ENCODE measurements around the gene TRPV2. TPM values are rescaled to one million over a fixed set of nuclear protein-coding genes. Genes with fewer than 3 reads are reported as not detected.
A peak's percentile ranks its signal among the peaks of the same experiment; 100 is the strongest.

The TRPV2 gene
- total and polyA plus RNA-seq, 10 of the 15 experiments (the other 5 are each of a cell fraction or from before 2014, with no cell fraction given), result 8.9 to 94.4 (median 54.1) TPM

DNA sequence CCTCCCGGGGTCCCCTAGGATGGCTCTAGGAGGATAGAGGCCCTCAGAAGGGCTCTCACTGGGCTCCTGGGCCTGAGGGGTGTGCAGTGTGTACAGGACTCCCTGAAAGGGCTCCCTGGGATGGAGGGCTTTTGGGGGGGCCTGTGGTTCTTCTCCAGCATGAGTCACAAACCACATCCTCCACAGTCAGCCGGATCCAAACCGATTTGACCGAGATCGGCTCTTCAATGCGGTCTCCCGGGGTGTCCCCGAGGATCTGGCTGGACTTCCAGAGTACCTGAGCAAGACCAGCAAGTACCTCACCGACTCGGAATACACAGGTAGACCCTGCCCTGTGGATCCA, 4.5 kb downstream of the TRPV2 start (continued):
- TF ChIP-seq, protein P1, sequence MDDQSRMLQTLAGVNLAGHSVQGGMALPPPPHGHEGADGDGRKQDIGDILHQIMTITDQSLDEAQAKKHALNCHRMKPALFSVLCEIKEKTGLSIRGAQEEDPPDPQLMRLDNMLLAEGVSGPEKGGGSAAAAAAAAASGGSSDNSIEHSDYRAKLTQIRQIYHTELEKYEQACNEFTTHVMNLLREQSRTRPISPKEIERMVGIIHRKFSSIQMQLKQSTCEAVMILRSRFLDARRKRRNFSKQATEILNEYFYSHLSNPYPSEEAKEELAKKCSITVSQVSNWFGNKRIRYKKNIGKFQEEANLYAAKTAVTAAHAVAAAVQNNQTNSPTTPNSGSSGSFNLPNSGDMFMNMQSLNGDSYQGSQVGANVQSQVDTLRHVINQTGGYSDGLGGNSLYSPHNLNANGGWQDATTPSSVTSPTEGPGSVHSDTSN (IDR thresholded peaks at IDR 0.05; ENCODE audit: insufficient replicate concordance, low read depth, low read length), result no peak
- TF ChIP-seq ZNF207 (IDR thresholded peaks at IDR 0.05; ENCODE audit: borderline replicate concordance) (no peak), SMC3 (IDR thresholded peaks at IDR 0.05; ENCODE audit: borderline replicate concordance, low read length) (no peak), TAF1 (IDR thresholded peaks at IDR 0.05; ENCODE audit: borderline replicate concordance, low read depth, low read length) (no peak), BRCA1 (IDR thresholded peaks at IDR 0.05; ENCODE audit: low read depth, low read length) (no peak), SIX5 (IDR thresholded peaks at IDR 0.05; ENCODE audit: low read depth, low read length, severe bottlenecking) (no peak), ZNF24 (IDR thresholded peaks at IDR 0.05) (no peak), RELA (IDR thresholded peaks at IDR 0.05; ENCODE audit: borderline replicate concordance, partially characterized antibody) (no peak), RFX5 (IDR thresholded peaks at IDR 0.05; ENCODE audit: low read depth, low read length) (no peak), RUNX3 (IDR thresholded peaks at IDR 0.05; ENCODE audit: low read length) (peak; percentile 89), ZNF217 (IDR thresholded peaks at IDR 0.05) (no peak), PAX5 (IDR thresholded peaks at IDR 0.05; ENCODE audit: borderline replicate concordance, low read depth, low read length) (no peak), CBFB (IDR thresholded peaks at IDR 0.05; ENCODE audit: low read depth) (0 out of 2 replicates have a peak, but pooled peaks have one; percentile 28), POLR2AphosphoS5 (IDR thresholded peaks at IDR 0.05; ENCODE audit: low read length) (no peak; the same call in 1 of the 2 replicates)
- TF ChIP-seq, protein P2, sequence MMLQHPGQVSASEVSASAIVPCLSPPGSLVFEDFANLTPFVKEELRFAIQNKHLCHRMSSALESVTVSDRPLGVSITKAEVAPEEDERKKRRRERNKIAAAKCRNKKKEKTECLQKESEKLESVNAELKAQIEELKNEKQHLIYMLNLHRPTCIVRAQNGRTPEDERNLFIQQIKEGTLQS (IDR thresholded peaks at IDR 0.05; ENCODE audit: borderline replicate concordance, extremely low read depth, low read depth, low read length), result no peak
- TF ChIP-seq, protein P3, sequence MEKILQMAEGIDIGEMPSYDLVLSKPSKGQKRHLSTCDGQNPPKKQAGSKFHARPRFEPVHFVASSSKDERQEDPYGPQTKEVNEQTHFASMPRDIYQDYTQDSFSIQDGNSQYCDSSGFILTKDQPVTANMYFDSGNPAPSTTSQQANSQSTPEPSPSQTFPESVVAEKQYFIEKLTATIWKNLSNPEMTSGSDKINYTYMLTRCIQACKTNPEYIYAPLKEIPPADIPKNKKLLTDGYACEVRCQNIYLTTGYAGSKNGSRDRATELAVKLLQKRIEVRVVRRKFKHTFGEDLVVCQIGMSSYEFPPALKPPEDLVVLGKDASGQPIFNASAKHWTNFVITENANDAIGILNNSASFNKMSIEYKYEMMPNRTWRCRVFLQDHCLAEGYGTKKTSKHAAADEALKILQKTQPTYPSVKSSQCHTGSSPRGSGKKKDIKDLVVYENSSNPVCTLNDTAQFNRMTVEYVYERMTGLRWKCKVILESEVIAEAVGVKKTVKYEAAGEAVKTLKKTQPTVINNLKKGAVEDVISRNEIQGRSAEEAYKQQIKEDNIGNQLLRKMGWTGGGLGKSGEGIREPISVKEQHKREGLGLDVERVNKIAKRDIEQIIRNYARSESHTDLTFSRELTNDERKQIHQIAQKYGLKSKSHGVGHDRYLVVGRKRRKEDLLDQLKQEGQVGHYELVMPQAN (conservative IDR thresholded peaks at IDR 0.05), result no peak
- TF ChIP-seq, protein P4, sequence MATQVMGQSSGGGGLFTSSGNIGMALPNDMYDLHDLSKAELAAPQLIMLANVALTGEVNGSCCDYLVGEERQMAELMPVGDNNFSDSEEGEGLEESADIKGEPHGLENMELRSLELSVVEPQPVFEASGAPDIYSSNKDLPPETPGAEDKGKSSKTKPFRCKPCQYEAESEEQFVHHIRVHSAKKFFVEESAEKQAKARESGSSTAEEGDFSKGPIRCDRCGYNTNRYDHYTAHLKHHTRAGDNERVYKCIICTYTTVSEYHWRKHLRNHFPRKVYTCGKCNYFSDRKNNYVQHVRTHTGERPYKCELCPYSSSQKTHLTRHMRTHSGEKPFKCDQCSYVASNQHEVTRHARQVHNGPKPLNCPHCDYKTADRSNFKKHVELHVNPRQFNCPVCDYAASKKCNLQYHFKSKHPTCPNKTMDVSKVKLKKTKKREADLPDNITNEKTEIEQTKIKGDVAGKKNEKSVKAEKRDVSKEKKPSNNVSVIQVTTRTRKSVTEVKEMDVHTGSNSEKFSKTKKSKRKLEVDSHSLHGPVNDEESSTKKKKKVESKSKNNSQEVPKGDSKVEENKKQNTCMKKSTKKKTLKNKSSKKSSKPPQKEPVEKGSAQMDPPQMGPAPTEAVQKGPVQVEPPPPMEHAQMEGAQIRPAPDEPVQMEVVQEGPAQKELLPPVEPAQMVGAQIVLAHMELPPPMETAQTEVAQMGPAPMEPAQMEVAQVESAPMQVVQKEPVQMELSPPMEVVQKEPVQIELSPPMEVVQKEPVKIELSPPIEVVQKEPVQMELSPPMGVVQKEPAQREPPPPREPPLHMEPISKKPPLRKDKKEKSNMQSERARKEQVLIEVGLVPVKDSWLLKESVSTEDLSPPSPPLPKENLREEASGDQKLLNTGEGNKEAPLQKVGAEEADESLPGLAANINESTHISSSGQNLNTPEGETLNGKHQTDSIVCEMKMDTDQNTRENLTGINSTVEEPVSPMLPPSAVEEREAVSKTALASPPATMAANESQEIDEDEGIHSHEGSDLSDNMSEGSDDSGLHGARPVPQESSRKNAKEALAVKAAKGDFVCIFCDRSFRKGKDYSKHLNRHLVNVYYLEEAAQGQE (IDR thresholded peaks at IDR 0.05; ENCODE audit: low read depth, low read length), result no peak
- TF ChIP-seq, protein P5, sequence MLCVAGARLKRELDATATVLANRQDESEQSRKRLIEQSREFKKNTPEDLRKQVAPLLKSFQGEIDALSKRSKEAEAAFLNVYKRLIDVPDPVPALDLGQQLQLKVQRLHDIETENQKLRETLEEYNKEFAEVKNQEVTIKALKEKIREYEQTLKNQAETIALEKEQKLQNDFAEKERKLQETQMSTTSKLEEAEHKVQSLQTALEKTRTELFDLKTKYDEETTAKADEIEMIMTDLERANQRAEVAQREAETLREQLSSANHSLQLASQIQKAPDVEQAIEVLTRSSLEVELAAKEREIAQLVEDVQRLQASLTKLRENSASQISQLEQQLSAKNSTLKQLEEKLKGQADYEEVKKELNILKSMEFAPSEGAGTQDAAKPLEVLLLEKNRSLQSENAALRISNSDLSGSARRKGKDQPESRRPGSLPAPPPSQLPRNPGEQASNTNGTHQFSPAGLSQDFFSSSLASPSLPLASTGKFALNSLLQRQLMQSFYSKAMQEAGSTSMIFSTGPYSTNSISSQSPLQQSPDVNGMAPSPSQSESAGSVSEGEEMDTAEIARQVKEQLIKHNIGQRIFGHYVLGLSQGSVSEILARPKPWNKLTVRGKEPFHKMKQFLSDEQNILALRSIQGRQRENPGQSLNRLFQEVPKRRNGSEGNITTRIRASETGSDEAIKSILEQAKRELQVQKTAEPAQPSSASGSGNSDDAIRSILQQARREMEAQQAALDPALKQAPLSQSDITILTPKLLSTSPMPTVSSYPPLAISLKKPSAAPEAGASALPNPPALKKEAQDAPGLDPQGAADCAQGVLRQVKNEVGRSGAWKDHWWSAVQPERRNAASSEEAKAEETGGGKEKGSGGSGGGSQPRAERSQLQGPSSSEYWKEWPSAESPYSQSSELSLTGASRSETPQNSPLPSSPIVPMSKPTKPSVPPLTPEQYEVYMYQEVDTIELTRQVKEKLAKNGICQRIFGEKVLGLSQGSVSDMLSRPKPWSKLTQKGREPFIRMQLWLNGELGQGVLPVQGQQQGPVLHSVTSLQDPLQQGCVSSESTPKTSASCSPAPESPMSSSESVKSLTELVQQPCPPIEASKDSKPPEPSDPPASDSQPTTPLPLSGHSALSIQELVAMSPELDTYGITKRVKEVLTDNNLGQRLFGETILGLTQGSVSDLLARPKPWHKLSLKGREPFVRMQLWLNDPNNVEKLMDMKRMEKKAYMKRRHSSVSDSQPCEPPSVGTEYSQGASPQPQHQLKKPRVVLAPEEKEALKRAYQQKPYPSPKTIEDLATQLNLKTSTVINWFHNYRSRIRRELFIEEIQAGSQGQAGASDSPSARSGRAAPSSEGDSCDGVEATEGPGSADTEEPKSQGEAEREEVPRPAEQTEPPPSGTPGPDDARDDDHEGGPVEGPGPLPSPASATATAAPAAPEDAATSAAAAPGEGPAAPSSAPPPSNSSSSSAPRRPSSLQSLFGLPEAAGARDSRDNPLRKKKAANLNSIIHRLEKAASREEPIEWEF (IDR thresholded peaks at IDR 0.05; ENCODE audit: insufficient replicate concordance, low read depth, low read length), result no peak

All from GM12878 (cell line).